H4 (cell line): ENCODE measurements around the gene CUX1. TPM values are rescaled to one million over a fixed set of nuclear protein-coding genes. Genes with fewer than 3 reads are reported as not detected.
"Not testable (repeated sequence)": the region's sequence is repeated elsewhere in the genome, so short reads cannot be mapped to it uniquely, and the experiment has no call there.

ENCODE experiments used
- DNase-seq: peaks from one replicate; pipeline ENCODE4 v3.0.0-alpha.2; 2015; ENCODE audit warnings: low spot score
- total RNA-seq: library from RNA; depleted of rRNA; stranded (reverse); fragments of >200 nt; shearing (Covaris generic); gene quantifications from 2 replicates; pipeline ENCODE4 v1.2.3, GENCODE V29; 2014

CUX1 gene
- total RNA-seq, 1 experiment from 2014 or later: 20.1 TPM

DNA sequence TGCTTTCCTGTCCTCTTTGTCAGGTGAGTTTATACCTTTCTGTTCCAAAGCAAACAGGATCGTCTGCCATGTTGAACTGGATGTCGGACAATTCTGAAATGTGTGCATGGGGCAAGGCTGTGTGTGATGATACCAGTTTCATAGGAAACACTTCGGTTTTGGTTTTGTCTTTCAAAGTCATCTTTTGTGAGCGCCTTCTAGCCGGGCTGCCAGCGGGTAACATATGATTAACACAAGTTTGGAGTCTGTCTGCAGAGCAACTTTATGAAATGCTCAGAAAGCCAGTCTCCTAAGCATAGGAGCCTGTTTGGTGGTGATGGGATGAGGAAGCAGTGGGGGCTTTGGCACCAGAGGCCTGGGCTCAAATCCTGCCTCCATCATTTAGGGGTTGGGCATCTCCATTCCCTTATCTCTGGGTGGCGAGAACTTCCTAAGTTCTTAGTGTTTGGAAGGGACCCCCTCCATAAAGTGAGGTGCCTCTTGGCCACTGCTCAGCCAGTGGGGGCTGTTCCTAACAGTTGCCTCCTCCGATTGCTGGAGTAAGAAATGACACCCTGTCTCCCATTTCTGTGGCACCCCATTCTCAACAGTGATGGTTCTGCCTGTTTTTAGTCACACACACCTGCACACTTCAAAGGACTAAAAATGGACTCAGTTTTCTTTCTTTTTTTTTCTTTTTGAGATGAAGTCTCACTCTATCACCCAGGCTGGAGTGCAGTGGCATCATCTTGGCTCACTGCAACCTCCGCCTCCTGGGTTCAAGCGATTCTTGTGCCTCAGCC is 36.8 kb downstream of the CUX1 start:
- no peak for DNase-seq

DNA sequence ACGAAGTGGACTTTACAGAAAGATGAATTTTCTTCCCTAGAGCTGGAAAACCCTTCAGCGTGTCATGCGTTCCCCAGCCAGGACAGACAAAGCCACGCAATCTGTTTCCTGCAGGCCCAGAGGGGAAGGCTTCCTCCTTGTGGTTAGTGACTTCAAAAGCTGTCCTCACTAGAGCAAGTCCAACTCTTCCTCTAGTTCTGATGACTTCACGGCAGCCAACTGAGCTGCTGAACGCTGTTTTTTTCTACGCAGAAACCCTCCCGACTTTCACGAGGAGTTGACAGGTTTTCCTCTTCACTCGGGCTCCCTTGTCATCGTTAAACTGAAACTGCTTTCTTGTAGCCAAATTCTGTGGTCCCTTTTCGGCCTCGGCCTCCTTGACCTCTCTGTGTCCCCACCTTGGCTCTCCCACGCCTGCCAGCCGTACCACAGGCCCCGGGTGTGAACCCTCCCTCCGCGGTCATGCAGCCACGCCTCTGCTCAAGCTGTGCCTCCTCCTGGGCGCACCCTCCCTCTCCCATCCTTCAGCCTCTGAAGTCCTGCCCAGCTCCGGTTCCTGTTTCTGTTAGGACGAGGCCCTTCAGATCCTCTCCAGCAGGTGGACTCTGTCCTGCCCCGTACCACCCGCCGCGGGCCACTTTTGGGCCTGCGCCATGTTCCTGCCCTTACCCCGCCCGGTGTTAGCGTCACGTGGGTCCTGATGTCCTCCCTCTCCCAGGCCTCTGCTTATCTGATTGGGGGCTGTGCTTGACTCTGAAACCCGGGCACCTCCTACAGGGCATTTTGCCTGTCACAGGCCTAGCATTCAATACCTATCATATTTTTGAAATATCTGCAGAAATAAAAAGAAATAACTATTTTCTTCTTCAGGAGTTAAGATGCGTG is 39.3 kb downstream of the CUX1 start:
- DNase-seq: no peak

- no peak for DNase-seq
Measured at GRCh38 chr7:101857358-101857811, 40.0 kb downstream of the CUX1 start.

GRCh38 chr7:101858437-101859385 is 41.3 kb downstream of the CUX1 start:
- DNase-seq: no peak

DNA sequence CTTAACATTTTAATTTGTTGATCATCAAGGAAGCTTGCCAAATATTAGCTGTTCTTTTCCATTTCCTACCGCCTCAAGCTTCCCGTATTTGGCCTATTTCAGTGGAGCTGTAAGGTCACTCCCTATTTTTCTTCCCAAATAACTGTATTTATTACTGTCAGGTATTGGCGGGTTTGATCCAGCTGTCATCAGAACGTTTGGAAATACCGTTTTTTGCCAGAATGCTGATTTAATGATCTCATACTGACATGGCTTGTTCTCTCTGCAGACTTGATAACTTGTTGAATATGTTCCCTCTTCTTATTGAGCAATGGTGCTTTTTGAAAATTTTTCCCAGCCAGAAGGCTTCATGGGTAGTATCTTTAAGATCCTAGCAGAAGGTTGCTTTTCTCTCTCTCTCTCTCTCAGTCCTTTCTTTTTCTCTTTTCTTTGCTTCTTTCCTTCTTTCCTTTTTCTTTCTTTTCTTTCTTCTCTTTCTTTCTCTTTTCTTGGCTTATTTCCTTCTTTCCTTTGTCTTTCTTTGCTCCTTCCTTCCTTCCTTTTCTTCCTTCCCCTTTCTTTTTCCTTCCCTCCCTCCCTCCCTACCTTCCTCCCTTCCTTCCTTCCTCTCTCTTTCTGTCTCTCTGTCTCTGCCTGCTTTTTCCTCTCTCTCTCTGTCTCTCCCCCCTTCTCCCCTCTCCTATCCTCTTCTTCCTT is 42.1 kb downstream of the CUX1 start:
- no peak for DNase-seq

DNA sequence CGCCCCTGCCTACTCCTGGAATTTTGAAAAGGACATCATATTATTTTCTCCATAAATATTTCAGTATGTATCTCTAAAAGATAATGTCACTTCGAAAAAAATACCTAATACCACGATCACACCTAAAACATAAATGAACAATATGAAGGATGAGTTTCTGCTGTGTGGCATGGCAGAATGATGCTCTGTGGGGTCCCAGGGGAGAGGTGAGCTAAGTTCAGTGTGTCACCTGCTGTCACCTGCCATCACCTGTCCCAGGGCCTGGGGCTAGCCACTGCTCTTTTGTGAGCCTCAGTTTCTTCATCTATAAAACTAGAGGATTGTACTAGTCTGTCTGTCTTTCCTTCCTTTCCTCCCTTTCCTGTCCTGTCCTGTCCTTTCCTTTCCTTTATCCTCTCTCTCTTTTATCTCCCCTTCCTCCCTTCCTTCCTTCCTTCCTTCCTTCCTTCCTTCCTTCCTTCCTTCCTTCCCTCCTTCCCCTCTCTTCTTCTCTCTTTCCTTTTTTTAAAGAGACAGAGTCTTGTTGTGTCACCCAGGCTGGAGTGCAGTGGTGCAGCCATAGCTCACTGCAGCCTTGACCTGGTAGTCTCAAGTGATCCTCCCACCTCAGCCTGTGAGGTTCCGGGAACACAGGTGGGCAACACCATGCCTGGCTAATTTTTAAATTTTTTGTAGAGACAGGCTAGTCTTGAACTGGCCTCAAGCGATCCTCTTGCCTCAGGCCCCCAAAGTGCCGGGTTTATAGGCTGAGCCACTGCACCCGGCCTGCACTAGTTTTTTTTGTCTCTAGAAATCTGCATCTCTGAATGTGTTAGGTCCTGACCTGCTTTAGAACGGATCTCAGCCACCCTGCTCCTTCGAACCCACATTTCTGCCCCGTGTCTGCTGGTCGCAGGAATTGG is 43.1 kb downstream of the CUX1 start:
- no peak for DNase-seq

GRCh38 chr7:101861218-101861775 is 43.9 kb downstream of the CUX1 start:
- DNase-seq: no peak

DNA sequence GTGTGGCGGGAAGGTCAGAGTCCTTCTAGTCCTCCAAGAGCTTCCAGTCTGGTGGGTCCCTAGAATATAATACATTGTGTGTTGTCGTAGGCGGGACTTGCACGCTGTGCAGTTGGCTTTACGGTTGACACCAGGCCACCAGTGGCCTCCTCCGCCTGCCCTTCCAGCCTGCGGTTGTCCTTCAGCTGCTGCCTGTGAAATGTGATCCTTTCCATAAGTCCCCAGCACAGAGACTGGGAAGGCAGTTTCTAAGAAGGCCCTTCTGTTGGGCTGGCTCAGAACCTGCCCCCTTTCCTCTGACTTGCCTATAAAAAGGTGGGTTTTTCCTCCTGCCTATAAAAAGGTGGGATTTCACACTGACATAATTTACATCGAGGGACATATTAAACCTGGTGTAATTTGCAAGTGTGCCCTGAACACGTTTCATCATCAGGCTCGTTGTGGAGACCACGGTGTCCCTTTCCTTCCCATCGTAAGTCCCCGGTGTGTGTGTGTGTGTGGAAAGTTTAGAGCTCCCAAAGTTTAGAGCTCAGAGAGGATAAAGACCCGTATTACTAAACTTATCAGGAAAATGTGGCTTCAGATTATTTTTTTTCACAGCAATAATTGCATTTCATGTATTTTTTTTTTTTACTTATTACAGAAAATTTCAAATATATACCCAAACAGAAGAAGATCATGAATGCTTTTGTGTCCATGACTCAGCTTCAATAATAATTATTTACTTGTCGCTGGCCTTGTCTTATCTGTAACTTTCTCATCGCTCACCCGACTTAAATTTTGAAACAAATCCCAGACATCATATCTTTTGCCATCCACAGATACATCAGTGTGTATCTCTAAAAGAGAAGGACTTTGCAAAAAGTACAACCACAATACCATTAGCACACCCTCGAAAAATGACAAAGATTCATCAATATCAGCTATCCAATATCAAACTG is 45.1 kb downstream of the CUX1 start:
- DNase-seq: no peak

DNA sequence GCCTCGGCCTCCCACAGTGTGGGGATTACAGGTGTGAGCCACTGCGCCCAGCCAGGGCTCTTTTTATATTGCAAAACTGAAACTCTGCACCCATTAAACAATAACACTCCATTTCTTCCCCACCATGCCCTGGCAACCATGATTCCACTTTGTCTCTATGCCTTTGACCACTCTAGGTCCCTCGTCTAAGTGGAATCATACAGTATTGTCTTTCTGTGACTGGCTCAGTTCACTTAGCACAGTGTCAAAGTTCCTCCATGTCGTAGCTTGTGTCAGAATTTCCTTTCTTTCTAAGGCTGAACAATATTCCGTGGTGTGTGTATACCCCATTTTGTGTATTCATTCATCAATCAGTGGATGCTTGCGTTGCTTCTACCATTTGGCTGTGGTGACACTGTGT is 46.2 kb downstream of the CUX1 start:
- no peak for DNase-seq

GRCh38 chr7:101864039-101864438 is 46.6 kb downstream of the CUX1 start:
- no peak for DNase-seq

DNA sequence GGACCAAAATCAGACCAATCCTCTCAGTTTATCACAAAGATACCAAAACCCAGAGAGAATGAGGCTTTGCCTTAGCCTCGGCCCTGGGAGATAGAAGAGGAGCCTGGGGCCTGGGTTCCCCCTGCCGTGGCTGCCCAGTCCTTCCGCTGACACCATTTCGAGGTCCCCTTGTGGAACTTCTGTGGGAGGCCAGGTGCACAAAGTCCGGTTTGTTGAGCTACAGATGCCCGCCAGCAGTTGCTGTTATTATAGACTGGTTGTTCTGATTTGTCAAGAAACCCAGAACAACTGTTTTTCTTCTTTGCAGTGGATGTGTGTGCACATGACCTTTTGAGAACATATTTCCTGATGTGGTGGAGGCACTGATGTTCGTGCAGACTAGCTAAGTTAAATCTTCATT is 47.6 kb downstream of the CUX1 start:
- DNase-seq: no peak

GRCh38 chr7:101865455-101865854 is 48.0 kb downstream of the CUX1 start:
- no peak for DNase-seq

GRCh38 chr7:101866328-101866727 is 48.9 kb downstream of the CUX1 start:
- no peak for DNase-seq

DNA sequence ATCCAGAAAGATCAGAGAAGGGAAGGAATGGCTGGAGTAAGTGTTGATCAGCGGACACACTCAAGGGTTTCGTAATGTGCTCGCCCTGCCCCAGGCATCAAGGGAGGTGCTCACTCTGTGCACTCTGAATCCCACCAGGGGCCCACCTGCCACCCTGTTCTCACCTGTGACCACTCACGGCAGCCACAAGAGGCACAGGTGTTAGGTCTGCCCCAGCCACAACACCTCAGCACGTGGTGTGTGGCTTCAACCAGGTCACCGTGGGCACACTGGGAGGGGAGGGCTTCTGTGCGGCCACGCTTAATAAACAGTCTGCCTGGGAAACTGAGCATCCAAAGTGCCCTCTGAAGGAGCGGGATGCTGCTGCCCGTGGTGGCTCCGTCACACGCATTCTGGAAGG is 49.8 kb downstream of the CUX1 start:
- DNase-seq: no peak

DNA sequence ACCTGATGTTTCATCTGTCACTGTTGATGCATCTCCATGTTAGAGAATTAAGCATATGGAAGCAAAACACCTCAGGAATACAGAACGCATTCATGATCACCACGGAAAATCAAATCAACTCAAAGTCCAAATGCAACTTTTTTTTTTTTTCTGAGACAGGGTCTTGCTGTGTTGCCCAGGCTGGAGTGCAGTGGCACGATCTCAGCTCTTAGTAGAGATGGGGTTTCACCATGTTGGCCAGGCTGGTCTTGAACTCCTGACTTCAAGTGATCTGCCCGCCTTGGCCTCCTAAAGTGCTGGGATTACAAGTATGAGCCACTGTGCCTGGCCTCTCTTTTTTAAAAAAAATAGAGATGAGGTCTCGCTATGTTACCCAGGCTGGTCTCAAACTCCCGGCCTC is 50.3 kb downstream of the CUX1 start:
- not testable (repeated sequence) for DNase-seq

DNA sequence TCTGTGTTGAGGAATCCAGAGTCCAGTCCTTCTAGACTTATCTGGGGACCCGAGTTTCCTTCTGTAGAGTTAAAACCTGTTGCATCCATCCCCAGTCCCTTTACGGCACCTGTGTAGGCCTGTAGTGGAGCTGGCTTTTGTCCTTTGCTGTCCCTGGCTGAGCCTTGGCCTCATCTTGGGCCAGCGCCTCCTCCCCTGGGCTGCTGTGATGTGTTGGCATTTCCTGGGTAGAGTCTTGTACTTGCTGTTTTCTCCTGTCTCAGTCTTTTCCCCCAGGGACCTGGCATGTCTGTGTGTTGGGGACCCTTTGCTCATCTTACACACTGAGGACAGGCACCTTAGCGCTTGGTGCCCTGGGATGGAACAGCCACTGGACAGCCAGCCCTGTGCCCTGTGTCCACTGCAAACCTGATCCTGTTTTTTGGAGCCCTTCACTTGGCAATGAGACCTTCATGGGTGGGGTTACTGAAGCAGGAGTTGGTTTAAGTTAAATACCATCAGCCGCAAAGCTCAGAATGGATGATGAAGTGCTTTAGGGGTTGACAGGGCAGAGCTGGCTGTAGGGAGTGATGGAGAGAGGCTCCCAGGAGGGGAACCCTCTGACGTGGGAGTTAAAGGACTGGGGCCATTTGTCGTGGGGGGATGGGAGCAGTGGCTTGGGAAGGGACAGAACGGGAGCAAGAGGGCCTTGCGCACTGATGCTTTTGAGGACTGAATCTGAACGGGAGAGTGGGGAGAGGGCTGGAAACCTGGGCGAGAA is 50.9 kb downstream of the CUX1 start:
- DNase-seq: no peak

GRCh38 chr7:101869026-101869900 is 51.8 kb downstream of the CUX1 start:
- no peak for DNase-seq
